Erythroblast (primary cell): ENCODE data around the gene PRELP.

Source experiments
- GATA1 ChIP-seq: IDR thresholded peaks from 2 replicates; pipeline ENCODE4 v1.6.1; 2011; ENCODE audit warnings: low read depth, mild to moderate bottlenecking, control low read depth, low read length, moderate library complexity
- POLR2A ChIP-seq: IDR thresholded peaks from 2 replicates; pipeline ENCODE4 v1.6.1; 2011; ENCODE audit warnings: mild to moderate bottlenecking, low read length

GRCh38 chr1:203511930-203512329, 36.3 kb downstream of the PRELP start:
- no peak for TF ChIP-seq POLR2A
- no peak for TF ChIP-seq GATA1
